Neuronal stem cell (in vitro differentiated cells): Measurements from ENCODE around the gene GPR107.
A peak's percentile ranks its signal among the peaks of the same experiment; 100 is the strongest.

Experiments
- DNase-seq: peaks from one replicate; pipeline ENCODE4 v3.0.0-alpha.2; 2013; ENCODE audit warnings: low spot score
- H2AFZ ChIP-seq: one replicate; pipeline ENCODE4 v1.6.1; 2013; ENCODE audit warnings: mild to moderate bottlenecking, low read length, inconsistent platforms
- H2AK5ac ChIP-seq: 2 replicates; pipeline ENCODE4 v1.6.1; 2013; ENCODE audit warnings: low read depth, mild to moderate bottlenecking, inconsistent platforms, low read length, moderate library complexity, mixed read lengths
- H2BK120ac ChIP-seq: 2 replicates; pipeline ENCODE4 v1.6.1; 2013; ENCODE audit warnings: low read depth, mild to moderate bottlenecking, inconsistent platforms, low read length, moderate library complexity, mixed read lengths
- H2BK12ac ChIP-seq: one replicate; pipeline ENCODE4 v1.6.1; 2013; ENCODE audit warnings: low read length, inconsistent platforms
- H2BK15ac ChIP-seq: 2 replicates; pipeline ENCODE4 v1.6.1; 2013; ENCODE audit warnings: mild to moderate bottlenecking, low read length, inconsistent platforms, mixed read lengths
- H2BK5ac ChIP-seq: one replicate; pipeline ENCODE4 v1.6.1; 2013; ENCODE audit warnings: inconsistent platforms, mild to moderate bottlenecking, low read length, moderate library complexity
- H3K14ac ChIP-seq: one replicate; pipeline ENCODE4 v1.6.1; 2013; ENCODE audit warnings: low read length, inconsistent platforms
- H3K18ac ChIP-seq: 2 replicates; pipeline ENCODE4 v1.6.1; 2013; ENCODE audit warnings: low read length, inconsistent platforms
- H3K23ac ChIP-seq: 2 replicates; pipeline ENCODE4 v1.6.1; 2013; ENCODE audit warnings: low read depth, mild to moderate bottlenecking, mixed read lengths, low read length, inconsistent platforms; ENCODE audit not compliant: poor library complexity
- H3K27ac ChIP-seq: replicated peaks from 3 replicates; pipeline ENCODE4 v1.5.1; 2013; ENCODE audit warnings: low read length, inconsistent platforms
- H3K27me3 ChIP-seq, 3 experiments: 2 replicates each; pipeline ENCODE4 v1.6.1; 2013; ENCODE audit warnings: low read length in 3 of 3, mild to moderate bottlenecking in 2 of 3, inconsistent platforms in 1 of 3, low read depth in 1 of 3, mixed read lengths in 1 of 3, moderate library complexity in 1 of 3; ENCODE audit not compliant: control insufficient read depth in 3 of 3, insufficient read depth in 3 of 3
- H3K36me3 ChIP-seq, 2 donors: replicated peaks in 1 of 2; 2 replicates each; pipeline ENCODE4 v1.6.1; 2013; ENCODE audit warnings: low read length in 2 of 2; ENCODE audit not compliant: control insufficient read depth in 2 of 2, insufficient read depth in 2 of 2
- H3K4ac ChIP-seq: 2 replicates; pipeline ENCODE4 v1.6.1; 2013; ENCODE audit warnings: inconsistent platforms, mild to moderate bottlenecking, low read length, moderate library complexity
- H3K4me1 ChIP-seq, 2 donors: 1 replicate in 1 of 2; 2 replicates in 1 of 2; pipeline ENCODE4 v1.6.1; 2013; ENCODE audit warnings: low read length in 2 of 2, low read depth in 1 of 2; ENCODE audit not compliant: control insufficient read depth in 2 of 2, insufficient read depth in 1 of 2
- H3K4me2 ChIP-seq: one replicate; pipeline ENCODE4 v1.6.1; 2013; ENCODE audit warnings: mild to moderate bottlenecking, low read length, inconsistent platforms; ENCODE audit not compliant: insufficient read depth, poor library complexity, severe bottlenecking
- H3K4me3 ChIP-seq, 2 donors: 2 replicates each; pipeline ENCODE4 v1.5.1; 2013; ENCODE audit warnings: low read length in 2 of 2, mild to moderate bottlenecking in 2 of 2, inconsistent platforms in 1 of 2, moderate library complexity in 1 of 2
- H3K79me1 ChIP-seq: one replicate; pipeline ENCODE4 v1.6.1; 2013; ENCODE audit warnings: low read depth, mild to moderate bottlenecking, inconsistent platforms, low read length, moderate library complexity
- H3K9ac ChIP-seq: one replicate; pipeline ENCODE4 v1.6.1; 2013; ENCODE audit warnings: mild to moderate bottlenecking, low read depth, low read length, inconsistent platforms; ENCODE audit not compliant: poor library complexity
- H3K9me3 ChIP-seq, 2 donors: replicated peaks in 1 of 2; 2 replicates each; pipeline versions ENCODE3 to v1.6.1; 2013; ENCODE audit warnings: low read length in 2 of 2, mild to moderate bottlenecking in 2 of 2, inconsistent platforms in 1 of 2, low read depth in 1 of 2, mixed read lengths in 1 of 2, moderate library complexity in 1 of 2; ENCODE audit not compliant: control insufficient read depth in 2 of 2, insufficient read depth in 1 of 2
- H4K8ac ChIP-seq: one replicate; pipeline ENCODE4 v1.6.1; 2013; ENCODE audit warnings: low read depth, mild to moderate bottlenecking, inconsistent platforms, low read length, moderate library complexity
- H4K91ac ChIP-seq: one replicate; pipeline ENCODE4 v1.6.1; 2013; ENCODE audit warnings: low read length, low read depth, mild to moderate bottlenecking, inconsistent platforms; ENCODE audit not compliant: poor library complexity
- WGBS, 2 donors: extraction: QIAGEN DNeasy Blood & Tissue Kit; methylation state at CpG; one replicate each; pipeline ENCODE4 v1.1.7; 2013; ENCODE audit warnings: missing lambda C conversion rate in 2 of 2, mixed read lengths in 1 of 2; ENCODE audit not compliant: insufficient read length in 2 of 2, insufficient replicate concordance in 1 of 2; ENCODE audit errors: extremely low coverage in 2 of 2; 5-methylcytosine and 5-hydroxymethylcytosine counted together

The GPR107 gene

DNA sequence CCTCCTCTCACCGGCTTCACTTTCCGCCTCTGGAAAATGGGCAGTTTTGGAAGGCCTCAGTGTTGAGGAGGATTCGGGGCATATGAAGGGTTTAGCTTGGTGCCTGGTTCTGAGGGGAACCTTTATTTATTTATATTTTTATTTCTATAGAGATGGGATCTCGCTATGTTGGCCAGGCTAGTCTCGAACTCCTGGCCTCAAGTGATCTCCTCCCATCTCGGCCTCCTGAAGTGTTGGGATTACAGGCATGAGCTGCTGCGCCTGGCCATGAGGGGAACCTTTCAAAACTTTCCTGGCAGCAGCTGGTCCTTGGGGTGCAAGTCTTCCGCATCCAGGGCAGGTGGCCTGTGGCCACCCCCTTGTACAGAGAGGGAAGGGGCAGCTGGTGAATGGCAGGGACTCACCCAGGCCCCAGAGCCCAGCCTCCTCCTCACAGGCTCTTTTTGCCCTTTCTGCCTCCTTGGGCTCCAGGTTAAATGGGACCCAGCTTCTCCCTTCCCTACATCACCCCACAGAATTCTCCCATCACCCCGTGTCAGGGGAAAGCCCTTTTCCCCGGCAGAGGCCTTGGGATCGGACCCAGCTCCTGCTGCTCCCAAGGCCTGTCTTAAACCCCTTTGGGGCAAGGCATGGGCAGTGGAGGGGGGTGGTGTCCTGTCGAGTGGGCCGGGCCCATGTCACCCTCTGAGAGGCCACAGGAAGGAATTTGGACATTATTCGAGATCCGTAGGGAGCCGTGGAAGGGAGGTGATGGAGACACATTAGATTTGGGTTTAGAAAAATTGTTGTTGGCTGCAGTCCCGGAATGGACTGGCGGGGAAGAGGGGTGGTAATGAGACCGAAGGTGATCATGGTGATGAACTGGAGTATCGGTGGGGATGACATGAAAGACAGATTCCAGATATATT lies 124.4 kb downstream of the GPR107 start:
- H3K27me3 ChIP-seq = no peaks in the 10 kb centered on the region
- H2AK5ac ChIP-seq = no peak overlapping the region
- H2BK5ac ChIP-seq = no peak overlapping the region
- no peak overlapping the region for H3K4me2 ChIP-seq
- peak overlapping the region; percentile 30 for H3K9ac ChIP-seq
- WGBS, 2 donors = no CpG with 5 or more reads among the region's 20 CpGs
- H3K36me3 ChIP-seq = peaks cover 6% of the 10 kb centered on the region in 2 donors
- H3K9me3 ChIP-seq = no peaks in the 10 kb centered on the region
- no peak overlapping the region for H3K23ac ChIP-seq
- H3K27ac ChIP-seq = no peak overlapping the region
- no peak overlapping the region for H2AFZ ChIP-seq
- no peak overlapping the region for H4K91ac ChIP-seq
- no peak overlapping the region for H3K18ac ChIP-seq
- H3K4me3 ChIP-seq = no peak overlapping the region
- H3K14ac ChIP-seq = no peak overlapping the region
- no peak overlapping the region for H3K4ac ChIP-seq
- no peak overlapping the region for H2BK120ac ChIP-seq
- H3K79me1 ChIP-seq = peaks cover 32% of the 10 kb centered on the region
- H3K4me1 ChIP-seq = peaks cover 9 to 25% of the 10 kb centered on the region in 2 donors
- H2BK12ac ChIP-seq = no peak overlapping the region
- no peak overlapping the region for H2BK15ac ChIP-seq
- DNase-seq = no peak
- no peak overlapping the region for H4K8ac ChIP-seq

DNA sequence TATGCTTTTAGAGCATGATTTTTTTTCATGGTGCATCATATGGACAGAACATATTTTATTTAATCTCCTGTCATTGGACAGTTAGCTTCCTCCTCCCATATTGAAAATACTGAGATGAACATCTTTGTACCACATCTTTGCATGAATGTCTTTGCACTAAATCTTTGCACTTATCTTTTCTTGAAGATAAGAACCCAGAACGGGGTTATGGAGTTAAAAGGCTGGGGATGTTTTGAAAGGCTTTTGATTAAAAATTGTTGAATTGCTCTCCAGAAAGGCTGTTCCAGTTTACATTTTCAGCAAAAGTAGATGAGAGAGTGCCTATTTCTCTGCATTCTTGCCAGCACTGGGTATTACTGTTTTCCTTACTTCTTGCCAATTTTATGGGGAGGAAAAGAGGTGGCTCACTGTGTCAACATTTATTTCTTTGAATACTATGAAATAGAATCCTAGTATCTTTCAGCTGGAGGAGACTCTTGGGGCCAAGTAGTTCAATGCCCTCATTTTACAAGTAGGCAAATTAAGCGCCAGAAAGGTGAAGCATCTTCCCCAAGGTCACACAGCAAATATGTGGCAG lies 125.7 kb downstream of the GPR107 start:
- no peak overlapping the region for H2BK15ac ChIP-seq
- H3K23ac ChIP-seq = no peak overlapping the region
- peaks cover 23% of the 10 kb centered on the region for H3K79me1 ChIP-seq
- no peaks in the 10 kb centered on the region for H3K9me3 ChIP-seq
- H2BK120ac ChIP-seq = no peak overlapping the region
- no peak overlapping the region for H4K91ac ChIP-seq
- no CpG with 5 or more reads among the region's 2 CpGs for WGBS, 2 donors
- H3K14ac ChIP-seq = no peak overlapping the region
- H3K9ac ChIP-seq = no peak overlapping the region
- H3K4me1 ChIP-seq = peaks cover 13 to 16% of the 10 kb centered on the region in 2 donors
- no peak overlapping the region for H3K4ac ChIP-seq
- peaks cover 4 to 6% of the 10 kb centered on the region in 2 donors for H3K36me3 ChIP-seq
- DNase-seq = no peak
- no peak overlapping the region for H2BK12ac ChIP-seq
- H3K27me3 ChIP-seq = no peaks in the 10 kb centered on the region
- H4K8ac ChIP-seq = no peak overlapping the region
- H3K27ac ChIP-seq = no peak overlapping the region
- no peak overlapping the region for H3K4me2 ChIP-seq
- no peak overlapping the region for H2AK5ac ChIP-seq
- H3K4me3 ChIP-seq = no peak overlapping the region
- no peak overlapping the region for H3K18ac ChIP-seq
- H2AFZ ChIP-seq = no peak overlapping the region
- no peak overlapping the region for H2BK5ac ChIP-seq

DNA sequence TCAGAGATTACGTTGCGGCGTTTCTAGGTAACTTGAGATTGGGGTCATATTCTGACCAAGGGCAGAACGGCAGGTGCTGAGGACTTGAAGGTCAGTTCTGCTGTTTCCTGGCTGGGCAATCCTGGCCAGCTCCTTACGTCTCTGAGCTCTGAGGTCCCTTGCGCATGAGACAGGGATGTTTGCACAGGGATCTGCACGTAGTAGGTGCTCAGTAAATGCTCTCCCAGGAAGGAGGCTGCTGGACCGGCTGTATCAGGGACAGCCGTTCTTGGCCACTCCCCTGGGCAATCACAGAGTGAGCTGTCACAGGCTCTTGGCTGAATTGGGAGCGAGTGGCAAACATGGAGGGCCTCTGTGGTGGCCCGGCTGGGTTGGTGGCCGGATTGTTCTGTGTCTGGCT lies 126.8 kb downstream of the GPR107 start:
- H3K79me1 ChIP-seq = peaks cover 20% of the 10 kb centered on the region
- H3K9me3 ChIP-seq = no peaks in the 10 kb centered on the region
- no peak overlapping the region for H4K91ac ChIP-seq
- H3K27ac ChIP-seq = no peak overlapping the region
- H3K14ac ChIP-seq = no peak overlapping the region
- H2BK12ac ChIP-seq = peak overlapping the region; percentile 8
- no peak overlapping the region for H3K9ac ChIP-seq
- H2BK15ac ChIP-seq = no peak overlapping the region
- H2BK5ac ChIP-seq = no peak overlapping the region
- no peak overlapping the region for H2BK120ac ChIP-seq
- H3K4me3 ChIP-seq = no peak overlapping the region
- H3K27me3 ChIP-seq = no peaks in the 10 kb centered on the region
- H2AFZ ChIP-seq = no peak overlapping the region
- no peak overlapping the region for H3K23ac ChIP-seq
- WGBS, 2 donors = no CpG with 5 or more reads among the region's 12 CpGs
- H2AK5ac ChIP-seq = no peak overlapping the region
- peaks cover 4 to 6% of the 10 kb centered on the region in 2 donors for H3K36me3 ChIP-seq
- DNase-seq = no peak
- H3K4me1 ChIP-seq = peaks cover 17% of the 10 kb centered on the region in 2 donors
- H3K4me2 ChIP-seq = no peak overlapping the region
- no peak overlapping the region for H4K8ac ChIP-seq
- H3K4ac ChIP-seq = no peak overlapping the region
- H3K18ac ChIP-seq = no peak overlapping the region

DNA sequence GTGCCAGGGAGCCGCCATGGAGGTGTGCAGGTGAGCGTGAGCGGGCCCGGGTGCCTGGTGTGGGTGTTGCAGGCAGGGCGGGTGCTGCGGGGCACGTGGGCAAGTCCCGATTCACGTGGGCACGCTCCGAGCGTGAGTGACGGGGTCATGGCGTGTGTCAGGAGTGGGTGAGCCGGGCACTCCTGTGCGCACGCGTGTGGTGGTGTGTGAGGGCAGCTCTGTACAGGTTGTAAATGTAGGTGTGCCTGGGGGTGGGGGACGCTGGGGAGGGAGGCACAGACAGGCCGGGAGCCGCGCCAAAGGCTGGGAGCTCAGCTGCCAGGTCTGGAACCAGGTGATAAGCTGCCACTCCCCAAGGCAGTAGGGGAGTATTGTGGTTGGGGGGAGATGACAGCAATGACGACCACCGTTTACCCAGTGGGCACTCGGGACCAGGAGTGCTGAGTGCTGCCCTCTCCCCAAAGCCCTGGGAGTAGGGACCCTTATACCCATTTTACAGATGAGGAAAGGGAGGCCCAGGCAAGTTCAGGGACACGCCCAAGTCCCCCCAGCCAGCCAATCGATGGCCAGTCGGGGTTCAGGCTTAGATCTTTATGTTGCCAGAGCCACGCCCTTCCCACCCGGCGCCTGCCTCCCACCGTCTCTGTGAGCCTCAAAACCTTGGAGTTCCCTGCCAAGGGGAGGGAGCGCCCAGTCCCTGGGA lies 128.1 kb downstream of the GPR107 start:
- H2AFZ ChIP-seq = no peak overlapping the region
- no peaks in the 10 kb centered on the region for H3K9me3 ChIP-seq
- H3K4me3 ChIP-seq = no peak overlapping the region
- H3K79me1 ChIP-seq = peaks cover 18% of the 10 kb centered on the region
- no peak overlapping the region for H2BK120ac ChIP-seq
- H3K27me3 ChIP-seq = no peaks in the 10 kb centered on the region
- peak overlapping the region; percentile 72 for H2BK5ac ChIP-seq
- peaks cover 29 to 30% of the 10 kb centered on the region in 2 donors for H3K4me1 ChIP-seq
- no peak overlapping the region for H3K4ac ChIP-seq
- no CpG with 5 or more reads among the region's 33 CpGs for WGBS, 2 donors
- H2BK12ac ChIP-seq = peak overlapping the region; percentile 30
- H3K4me2 ChIP-seq = no peak overlapping the region
- H4K8ac ChIP-seq = no peak overlapping the region
- H3K9ac ChIP-seq = no peak overlapping the region
- peak overlapping the region; percentile 93 for H3K18ac ChIP-seq
- no peak overlapping the region for H3K27ac ChIP-seq
- DNase-seq = no peak
- H3K23ac ChIP-seq = peak overlapping the region; percentile 47
- H2BK15ac ChIP-seq = peak overlapping the region; percentile 63
- H3K36me3 ChIP-seq = peaks cover 2 to 3% of the 10 kb centered on the region in 2 donors
- H4K91ac ChIP-seq = no peak overlapping the region
- peak overlapping the region; percentile 97 for H2AK5ac ChIP-seq
- peak overlapping the region; percentile 51 for H3K14ac ChIP-seq
